GM19468 (cell line): ENCODE data around the gene CNBP.
"Not testable (repeated sequence)": the region's sequence is repeated elsewhere in the genome, so short reads cannot be mapped to it uniquely, and the experiment has no call there.

Experiments used
- ATAC-seq: cut with Tn5 transposase; IDR thresholded peaks from one replicate; pipeline ENCODE4 v1.9.1; 2021; ENCODE audit warnings: mild to moderate bottlenecking, moderate library complexity, moderate number of reproducible peaks; ENCODE audit not compliant: unreplicated experiment; ENCODE audit errors: extremely low read depth

CNBP gene

DNA sequence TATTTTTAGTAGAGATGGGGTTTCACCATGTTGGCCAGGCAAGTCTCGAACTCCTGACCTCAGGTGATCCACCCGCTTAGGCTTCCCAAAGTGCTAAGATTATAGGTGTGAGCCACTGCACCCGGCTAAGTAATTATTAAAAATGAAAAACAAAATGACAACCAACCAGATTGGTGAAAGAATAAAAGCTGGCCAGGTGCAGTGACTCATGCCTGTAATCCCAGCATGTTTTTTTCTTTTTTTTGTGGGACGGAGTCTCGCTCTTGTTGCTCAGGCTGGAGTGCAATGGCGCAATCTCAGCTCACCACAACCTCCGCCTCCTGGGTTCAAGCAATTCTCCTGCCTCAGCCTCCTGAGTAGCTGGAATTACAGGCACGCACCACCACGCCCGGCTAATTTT lies 47.4 kb downstream of the CNBP start:
- ATAC-seq = not testable (repeated sequence)

DNA sequence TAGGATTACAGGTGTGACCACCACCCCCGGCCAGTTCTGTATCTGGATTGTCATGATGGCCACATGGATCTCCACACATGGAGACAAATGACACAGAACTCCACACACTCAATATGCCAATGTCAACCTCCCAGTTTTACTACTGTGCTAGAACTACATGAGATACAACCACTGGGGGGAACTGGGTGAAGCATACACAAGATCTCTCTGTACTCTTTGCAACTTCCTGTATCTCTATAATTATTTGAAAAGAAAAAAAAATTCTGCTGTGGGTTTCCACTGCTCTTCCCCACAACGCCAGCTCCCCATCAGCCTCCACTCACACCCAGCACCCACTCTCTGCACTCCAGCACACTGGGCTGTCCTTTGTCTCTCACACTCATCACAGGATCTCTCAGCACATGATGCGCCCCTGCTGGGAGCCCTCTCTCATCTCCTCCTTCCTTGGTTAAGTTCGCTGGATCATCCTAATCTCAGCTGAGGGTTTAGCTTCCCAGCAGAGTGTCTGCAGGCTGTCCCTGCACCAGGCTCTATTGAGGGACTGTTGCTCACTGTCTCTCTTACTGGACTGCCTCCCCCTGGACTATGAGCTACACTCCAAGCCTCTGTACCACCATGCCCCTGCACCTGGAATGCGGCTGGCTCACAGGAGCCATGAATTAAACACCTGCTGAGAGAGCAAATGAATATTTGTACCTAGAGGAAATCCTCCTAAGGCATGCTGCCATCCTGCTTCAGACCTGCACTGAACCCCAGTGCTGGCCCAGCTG lies 51.4 kb downstream of the CNBP start:
- ATAC-seq = no peak

DNA sequence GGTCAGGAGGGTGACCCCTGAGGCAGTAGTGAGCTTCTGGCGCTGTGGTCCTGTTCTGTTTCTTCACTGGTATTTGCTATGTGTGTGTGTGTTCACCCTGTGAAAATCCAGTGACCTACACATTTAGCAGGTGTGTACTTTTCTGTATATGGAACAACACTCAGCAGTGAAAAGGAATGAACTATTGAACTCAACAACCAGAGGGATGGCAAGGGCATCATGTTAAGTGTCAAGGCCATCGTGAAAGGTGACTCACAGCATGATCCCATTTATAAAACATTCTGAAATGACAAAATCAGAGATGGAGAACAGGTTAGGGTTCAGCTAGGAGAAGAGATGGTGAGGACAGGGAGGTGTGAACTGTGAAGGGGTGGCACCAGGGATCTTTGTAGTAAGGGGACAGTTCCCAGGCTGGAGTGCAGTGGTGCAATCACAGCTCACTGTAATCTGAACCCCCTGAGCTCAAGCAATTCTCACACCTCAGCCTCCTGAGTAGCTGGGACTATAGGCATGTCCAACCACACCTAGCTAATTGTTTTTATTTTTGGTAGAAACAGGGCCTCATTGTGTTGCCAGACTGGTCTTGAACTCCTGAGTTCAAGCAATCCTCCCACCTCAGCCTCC lies 52.1 kb downstream of the CNBP start:
- ATAC-seq = no peak

DNA sequence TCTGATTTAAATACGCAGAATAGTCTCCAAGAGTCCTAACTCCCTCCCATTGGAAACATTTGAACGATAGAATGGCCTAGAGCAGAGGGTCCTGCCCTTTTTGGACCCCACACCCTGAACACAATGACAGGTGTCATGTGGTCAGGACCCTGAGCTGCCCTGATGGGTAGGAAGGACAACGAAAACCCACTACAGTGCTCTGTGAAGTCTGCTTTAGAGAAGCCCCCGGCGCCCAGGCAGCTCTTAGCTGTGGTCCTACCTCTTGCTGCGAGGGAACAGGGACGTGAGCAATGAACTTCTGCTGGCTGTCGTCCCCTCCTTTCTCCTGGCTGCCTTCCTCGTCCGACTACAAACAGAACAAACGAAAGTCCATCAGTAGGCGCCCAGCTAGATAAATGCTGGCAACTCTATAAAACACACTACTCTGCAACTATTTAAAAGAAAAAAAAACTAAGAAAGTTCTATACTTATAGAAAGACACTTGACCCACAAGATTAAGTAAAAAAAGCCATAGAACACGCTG lies 53.3 kb downstream of the CNBP start:
- ATAC-seq = no peak

DNA sequence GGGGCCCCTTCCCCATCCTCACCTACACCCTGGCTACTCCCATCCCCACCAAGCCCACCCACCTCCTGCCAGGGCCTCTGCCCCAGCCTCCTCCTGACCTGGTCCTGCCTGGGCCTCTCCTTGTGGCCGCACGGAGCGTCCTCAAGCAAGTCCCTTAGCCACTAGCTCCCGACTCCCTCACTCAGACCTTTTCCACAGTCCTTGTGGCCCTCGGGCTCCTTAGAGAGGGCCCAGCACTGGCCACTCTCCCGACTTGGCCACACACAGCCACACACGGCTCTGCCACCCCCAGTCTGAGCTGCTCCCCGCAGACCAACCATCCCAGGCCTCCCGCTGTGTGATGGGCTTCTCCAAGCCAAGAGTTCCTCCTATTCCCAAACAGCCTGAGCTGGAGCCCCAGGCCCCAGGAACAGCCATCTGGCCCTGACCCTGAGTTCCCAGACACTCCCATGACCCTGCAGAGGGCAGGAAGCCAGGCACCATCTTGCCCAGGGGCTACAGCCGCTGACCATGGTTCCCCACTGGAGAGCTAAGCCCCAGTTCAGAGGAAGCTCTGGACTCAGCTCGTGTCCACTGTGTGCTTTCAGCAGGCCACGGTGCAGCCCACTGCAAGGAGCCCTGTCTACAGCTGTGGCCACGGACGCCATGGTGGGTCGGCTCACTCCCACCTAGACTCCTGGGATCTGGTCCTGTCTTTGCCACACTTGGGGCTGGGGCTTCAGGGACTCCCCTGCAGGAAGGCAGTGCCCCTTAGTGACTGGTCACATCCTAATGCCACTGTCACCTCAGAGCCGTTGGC lies 55.1 kb downstream of the CNBP start:
- ATAC-seq = no peak

DNA sequence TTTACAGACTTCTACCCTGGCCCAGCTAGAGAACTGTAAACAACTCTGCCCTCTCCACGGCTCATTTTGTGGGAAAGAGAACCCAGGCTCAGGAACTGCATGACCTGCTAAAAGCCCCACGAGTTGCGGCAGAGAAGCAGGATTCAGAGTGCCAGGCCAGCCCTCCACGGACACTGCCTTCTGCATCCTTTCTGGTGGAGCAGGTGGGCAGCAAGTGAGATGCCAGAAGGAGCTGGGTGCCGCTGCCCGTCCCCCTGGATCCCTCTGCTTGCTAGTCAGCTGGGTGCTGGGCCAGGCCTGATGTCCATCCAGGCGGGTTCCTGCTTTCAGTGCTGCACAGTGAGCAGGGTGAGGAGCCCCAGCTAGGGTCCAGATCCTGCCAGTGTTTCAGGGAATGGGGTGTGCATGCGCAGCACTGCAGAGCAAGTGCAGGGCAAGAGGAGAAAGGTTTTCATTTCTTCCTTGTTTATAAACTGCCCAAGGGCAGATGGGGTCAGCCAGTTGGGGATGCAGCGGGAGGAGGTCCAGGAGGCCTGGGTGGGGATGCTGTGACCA lies 56.9 kb downstream of the CNBP start:
- no peak for ATAC-seq

DNA sequence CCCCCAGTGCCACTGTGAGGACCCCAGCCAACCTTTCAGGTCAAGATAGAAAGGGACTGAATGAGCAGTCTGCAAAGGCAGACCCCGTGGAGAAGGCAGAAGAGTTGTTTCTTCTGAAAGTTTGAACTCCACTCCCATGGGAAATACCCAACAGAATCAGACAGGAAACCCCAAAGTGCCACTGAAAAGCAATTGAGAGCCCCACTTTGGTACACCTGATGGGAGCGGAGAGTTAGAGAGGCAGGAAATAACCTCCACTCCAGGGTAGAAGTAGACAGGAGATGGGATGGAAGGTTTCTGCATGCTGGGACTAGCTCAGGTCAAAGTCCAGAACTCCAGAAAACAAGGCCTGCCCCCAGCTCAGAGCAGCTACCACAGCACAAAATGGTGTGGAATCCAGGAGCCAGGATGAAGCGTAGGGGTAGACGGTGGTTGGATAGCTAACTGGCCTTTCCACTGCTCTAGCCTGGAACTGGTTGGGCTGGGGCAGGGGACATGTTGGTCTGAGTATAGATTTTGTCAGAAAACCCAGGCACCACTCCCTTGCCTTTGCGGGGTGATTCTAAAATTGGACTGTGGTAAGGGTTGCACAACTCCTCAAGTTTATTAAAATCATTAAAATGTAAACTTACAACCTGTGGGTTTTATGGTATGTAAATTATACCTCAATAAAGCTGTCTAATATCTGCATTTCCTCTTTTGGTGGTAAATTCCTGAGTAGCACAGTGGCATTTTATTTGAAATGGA lies 60.2 kb downstream of the CNBP start:
- no peak for ATAC-seq

DNA sequence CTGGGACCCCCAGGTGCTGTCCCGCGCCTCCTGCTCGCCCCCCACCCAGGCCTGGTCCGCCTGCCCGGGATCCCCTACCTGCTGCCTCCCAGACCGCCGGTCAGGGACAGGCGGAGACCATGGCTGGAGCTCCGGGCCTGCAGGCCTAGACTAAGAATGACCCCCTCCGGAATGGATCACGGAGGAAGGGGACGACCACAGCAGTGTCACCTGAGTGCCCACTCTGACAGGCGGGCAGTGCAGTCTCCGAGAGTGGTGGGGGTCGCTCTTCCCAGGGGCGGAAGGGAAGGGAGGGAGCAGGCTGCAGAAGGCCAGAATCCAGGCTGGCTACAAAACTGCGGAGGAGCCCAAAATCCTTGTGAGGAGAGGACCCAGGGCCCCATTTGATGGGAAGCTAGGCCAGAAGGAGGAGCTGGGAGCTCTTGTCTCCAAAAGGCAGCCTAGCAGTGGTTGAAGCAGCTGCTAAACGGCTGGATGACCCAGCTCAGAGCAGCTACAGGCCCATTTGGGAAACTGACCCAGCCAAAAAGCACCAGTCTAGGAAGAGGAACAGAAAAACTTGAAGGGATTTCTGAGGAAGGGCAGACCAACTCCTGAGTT lies 61.2 kb downstream of the CNBP start:
- ATAC-seq = no peak

DNA sequence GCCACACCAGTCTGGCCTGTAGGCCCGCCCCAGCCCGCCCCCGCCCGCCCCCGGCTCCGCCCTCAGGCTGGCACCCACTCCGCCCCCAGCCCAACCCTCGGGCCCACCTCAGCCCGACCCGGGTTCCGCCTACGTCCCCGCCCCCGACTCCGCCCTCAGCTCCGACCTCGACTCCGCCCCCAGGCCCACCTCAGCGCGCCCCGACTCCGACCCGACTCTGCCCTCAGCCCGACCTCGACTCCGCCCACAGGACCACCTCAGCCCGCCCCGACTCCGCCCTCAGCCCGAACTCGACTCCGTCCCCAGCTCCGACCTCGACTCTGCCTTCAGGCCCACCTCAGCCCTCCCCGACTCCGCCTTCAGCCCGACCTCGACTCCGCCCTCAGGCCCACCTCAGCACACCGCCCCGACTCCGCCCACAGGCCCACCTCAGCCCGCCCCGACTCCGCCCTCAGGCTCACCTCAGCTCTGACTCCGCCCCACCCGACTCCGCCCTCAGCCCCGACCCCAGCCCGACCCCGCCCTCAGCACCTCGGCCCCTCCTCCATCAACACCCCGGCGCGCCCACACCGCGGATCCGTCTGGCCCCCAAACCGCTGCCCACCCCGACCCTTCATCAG lies 61.8 kb downstream of the CNBP start, which contains the start of gene RAB43:
RAB43 (minus strand) TSS at position 13 of the 620 bp plus-strand sequence. CDS start 315 bp downstream, outside the sequence.
- no peak for ATAC-seq

DNA sequence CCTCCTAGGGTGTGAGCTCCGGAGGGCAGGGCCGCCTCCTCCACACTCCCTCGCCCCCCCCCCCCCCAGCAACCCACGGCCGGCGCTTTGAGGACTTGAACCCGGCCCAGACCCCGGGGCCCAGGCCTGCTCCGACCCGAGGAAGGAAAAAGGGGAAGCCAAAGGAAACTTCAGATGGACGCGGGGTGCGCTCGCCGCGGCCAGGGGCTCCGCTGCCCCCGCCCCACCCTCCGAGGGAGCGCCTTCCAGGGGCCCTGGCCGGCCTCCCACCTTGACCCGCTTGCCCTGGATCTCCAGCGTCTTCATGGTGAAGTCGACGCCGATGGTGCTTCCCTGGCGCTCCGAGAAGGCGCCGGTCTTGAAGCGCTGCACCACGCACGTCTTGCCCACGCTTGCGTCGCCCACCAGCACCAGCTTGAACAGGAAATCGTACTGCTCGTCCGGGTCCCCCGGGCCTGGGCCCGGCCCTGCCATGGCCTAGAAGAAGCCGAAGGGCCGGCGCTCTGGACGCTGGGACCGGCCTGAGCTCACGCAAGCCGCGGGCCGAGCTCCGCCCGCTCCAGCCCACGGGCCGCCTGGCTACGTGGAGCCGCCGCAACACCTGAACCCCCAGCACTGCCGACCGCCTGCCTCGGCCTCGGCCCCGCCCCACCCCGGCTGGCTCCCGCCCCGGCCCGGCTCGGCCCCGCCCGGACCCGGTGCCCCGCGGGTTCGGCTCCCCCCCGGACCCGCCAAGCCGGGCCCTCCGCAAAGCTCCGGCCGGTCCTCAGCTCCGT lies 62.5 kb downstream of the CNBP start:
- no peak for ATAC-seq

DNA sequence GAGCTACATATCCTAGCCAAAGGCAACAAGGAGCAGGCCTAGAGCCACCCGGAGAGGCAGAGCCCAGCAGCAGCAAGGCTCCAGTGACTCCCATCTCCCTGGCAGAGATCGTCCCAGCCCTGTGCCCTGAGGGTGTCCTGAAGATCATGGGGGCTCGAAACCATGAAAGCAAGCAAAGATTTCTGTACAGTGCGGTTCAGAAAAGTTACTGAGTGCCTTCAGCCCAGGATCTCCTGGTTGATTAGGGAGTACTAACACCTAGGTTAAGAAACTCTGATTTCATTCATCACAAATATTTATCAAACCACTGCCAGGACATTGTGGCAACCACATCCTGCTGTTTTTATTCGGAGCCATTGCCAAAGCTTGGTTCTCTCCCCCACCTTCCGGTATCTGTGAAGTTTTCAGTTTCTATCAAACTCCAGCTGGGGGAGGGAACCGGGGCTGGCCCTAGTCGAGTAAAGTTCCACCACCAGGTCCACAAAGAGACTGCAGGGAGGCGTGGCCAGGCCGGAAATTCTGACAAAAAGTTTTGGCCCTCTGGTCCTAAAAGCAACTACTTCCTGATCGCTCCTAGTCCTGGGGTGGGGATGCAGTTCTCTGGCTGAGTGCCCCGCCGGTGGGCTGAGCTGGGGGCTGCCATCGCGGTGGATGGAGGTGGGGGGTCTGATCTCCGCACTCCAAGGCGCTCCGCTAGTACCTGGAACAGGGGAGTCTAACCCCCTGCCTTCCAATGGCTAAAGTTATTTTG lies 63.3 kb downstream of the CNBP start:
- ATAC-seq = peak; percentile 31

DNA sequence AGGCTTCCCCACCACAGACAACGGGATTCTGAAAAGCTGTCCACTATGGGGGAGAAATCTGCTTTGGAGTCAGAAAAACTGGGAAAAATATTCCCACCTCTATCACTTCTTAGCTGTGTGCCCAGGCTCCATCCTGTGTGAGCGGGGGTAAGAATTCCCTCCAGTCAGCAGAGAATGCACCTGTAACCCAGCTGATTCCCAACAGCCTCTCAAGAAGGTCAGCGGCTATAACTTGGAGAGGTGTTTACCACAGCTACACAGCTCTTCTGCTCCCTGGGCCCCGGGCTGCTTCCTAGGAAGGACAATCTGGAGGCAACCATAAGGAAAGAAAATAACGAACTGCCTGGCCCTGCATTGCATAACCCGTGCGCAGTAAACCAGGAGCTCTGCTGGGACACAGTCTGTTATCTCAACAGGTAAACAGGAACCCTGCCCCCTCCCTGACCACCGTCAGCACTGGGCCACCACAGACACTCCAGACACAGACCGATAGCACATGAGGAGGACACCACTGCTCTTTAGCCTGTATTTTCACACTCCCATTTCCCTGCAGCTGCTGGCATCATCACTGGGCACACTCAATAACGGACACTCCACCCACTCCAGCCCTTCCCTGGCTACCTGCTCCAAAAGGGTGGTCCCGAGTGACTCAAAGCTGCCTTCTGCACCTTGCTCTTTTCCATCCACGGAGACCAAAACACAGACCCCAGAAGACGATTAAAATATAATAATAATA lies 64.2 kb downstream of the CNBP start:
- no peak for ATAC-seq

DNA sequence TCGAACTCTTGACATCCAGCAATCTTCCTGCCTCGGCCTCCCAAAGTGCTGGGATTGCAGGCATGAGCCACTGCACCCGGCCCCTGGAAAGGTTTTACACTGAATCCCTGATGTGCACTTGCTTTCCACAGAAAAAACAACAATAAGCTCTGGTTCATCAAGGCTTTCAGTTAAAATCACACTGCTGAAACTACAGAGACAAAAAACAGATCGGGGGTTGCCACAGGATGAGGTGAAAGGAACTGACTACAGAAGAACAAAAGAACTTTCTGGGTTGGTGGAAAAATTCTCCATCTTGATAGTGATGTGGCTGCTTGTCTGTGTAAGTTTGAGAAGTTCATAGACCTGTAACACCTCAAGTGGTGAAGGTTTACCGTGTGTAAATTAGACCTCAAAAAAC lies 65.0 kb downstream of the CNBP start:
- no peak for ATAC-seq
